ENCODE results near the gene PKP1. TPM values are rescaled to one million over a fixed set of nuclear protein-coding genes. Genes with fewer than 3 reads are reported as not detected.

The PKP1 gene
- polyA plus RNA-seq, 1 donor (not counting 4 experiments of a cell fraction or from before 2014, with no cell fraction given): 169 TPM

DNA sequence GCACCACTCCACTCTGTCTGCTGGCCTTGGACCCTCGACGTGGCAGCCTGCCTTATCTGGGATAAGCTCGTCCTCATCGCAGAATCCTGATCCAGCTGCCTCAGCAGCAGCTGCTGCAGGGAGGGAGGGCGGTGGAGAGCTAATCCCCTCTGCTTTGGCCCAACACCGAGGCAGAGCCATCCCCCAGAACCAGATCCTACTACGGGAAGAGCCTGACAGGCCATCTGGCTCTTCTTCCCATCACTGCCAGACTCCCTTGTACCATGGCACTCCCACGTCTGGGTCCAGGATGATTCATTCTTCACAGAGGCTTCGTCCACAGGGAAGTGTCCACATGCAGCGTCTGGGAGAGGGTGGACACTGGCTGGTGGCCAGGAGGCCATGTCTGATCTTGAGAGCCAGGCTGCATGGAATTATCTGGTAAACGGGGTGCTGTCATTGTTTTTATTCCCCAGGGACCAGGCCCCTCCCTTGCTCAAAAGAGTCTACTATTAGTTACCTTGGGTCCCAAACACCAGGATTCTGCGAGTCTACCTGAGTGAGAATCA is 14.6 kb upstream of the PKP1 start:
- H3K4me2 ChIP-seq (ENCODE audit: control insufficient read depth, extremely low read depth, insufficient read depth, low read depth, low read length): peak overlapping the region; percentile 55

DNA sequence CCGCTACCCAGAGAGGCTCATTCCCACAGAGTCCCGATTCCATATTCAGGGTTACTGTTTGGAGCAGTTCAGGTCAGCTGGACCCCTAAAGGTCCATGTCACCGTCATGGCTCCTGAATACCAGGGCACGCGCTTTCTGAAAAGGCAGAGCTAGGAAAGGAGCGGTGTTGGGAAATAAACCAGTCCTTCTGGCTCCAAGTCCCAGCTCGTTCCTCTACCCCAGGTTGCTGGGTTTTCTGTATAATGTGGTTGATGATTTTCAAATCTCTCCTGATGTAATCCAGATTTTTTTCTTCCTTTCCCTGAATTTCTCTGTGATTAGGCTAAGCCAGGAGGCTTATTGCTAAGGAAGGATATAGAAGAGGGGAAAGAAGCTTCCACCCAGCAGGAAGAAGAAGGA is 14.0 kb upstream of the PKP1 start:
- H3K4me1 ChIP-seq (ENCODE audit: control insufficient read depth, extremely low read depth, insufficient read depth, low read length): peaks cover 50% of the 10 kb centered on the region
- FAIRE-seq: no peak

More for the DNA sequence above, 14.6 kb upstream of the PKP1 start:
- Histone ChIP-seq H3K27ac (ENCODE audit: control insufficient read depth, insufficient read depth, low read length) (peak overlapping the region; percentile 80), H3K4me3 (ENCODE audit: control insufficient read depth in 2 of 3, extremely low read depth in 1 of 3, insufficient read depth in 2 of 3, low read depth in 1 of 3, low read length in 3 of 3) (no peak overlapping the region), H4K20me1 (ENCODE audit: control insufficient read depth, extremely low read depth, insufficient read depth, low read length) (no peaks in the 10 kb centered on the region), H2AFZ (ENCODE audit: control insufficient read depth, low read length) (peak overlapping the region; percentile 47), H3K9ac (ENCODE audit: control insufficient read depth, extremely low read depth, insufficient read depth, low read length) (peak overlapping the region; percentile 57), H3K36me3 (ENCODE audit: control insufficient read depth in 2 of 2, extremely low read depth in 1 of 2, insufficient read depth in 2 of 2, low read length in 2 of 2) (no peaks in the 10 kb centered on the region), H3K79me2 (ENCODE audit: control insufficient read depth, insufficient read depth, low read length) (no peaks in the 10 kb centered on the region), H3K27me3 (ENCODE audit: control insufficient read depth, extremely low read depth, insufficient read depth, low read length) (no peaks in the 10 kb centered on the region), H3K9me3 (ENCODE audit: control insufficient read depth, low read depth, low read length) (no peaks in the 10 kb centered on the region), H3K4me1 (ENCODE audit: control insufficient read depth, extremely low read depth, insufficient read depth, low read length) (peaks cover 50% of the 10 kb centered on the region), H3K9me1 (ENCODE audit: control insufficient read depth, extremely low read depth, insufficient read depth, low read length) (no peaks in the 10 kb centered on the region)
- dilution Hi-C loops (cut with MboI; ENCODE audit: extremely low pct_ligation_motif_present, low sequenced_read_pairs): no loop called here
- no peak for FAIRE-seq
- no peak for DNase-seq (ENCODE audit: low read depth, low spot score)
- TF ChIP-seq EZH2 (IDR thresholded peaks at IDR 0.05; ENCODE audit: low read length): no peak
- TF ChIP-seq, protein P1, sequence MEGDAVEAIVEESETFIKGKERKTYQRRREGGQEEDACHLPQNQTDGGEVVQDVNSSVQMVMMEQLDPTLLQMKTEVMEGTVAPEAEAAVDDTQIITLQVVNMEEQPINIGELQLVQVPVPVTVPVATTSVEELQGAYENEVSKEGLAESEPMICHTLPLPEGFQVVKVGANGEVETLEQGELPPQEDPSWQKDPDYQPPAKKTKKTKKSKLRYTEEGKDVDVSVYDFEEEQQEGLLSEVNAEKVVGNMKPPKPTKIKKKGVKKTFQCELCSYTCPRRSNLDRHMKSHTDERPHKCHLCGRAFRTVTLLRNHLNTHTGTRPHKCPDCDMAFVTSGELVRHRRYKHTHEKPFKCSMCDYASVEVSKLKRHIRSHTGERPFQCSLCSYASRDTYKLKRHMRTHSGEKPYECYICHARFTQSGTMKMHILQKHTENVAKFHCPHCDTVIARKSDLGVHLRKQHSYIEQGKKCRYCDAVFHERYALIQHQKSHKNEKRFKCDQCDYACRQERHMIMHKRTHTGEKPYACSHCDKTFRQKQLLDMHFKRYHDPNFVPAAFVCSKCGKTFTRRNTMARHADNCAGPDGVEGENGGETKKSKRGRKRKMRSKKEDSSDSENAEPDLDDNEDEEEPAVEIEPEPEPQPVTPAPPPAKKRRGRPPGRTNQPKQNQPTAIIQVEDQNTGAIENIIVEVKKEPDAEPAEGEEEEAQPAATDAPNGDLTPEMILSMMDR (optimal IDR thresholded peaks at IDR 0.05 in 1 of 3, IDR thresholded peaks at IDR 0.05 in 1 of 3, conservative IDR thresholded peaks at IDR 0.05 in 1 of 3; ENCODE audit: extremely low read depth in 1 of 3, insufficient read depth in 2 of 3, low read length in 3 of 3): no peak

More for the DNA sequence above, 14.0 kb upstream of the PKP1 start:
- peak overlapping the region; percentile 57 for H3K9ac ChIP-seq (ENCODE audit: control insufficient read depth, extremely low read depth, insufficient read depth, low read length)
- H3K4me2 ChIP-seq (ENCODE audit: control insufficient read depth, extremely low read depth, insufficient read depth, low read depth, low read length): peak overlapping the region; percentile 55
- H3K27me3 ChIP-seq (ENCODE audit: control insufficient read depth, extremely low read depth, insufficient read depth, low read length): no peaks in the 10 kb centered on the region
- H3K9me1 ChIP-seq (ENCODE audit: control insufficient read depth, extremely low read depth, insufficient read depth, low read length): no peaks in the 10 kb centered on the region
- no peaks in the 10 kb centered on the region for H3K9me3 ChIP-seq (ENCODE audit: control insufficient read depth, low read depth, low read length)
- peak overlapping the region; percentile 80 for H3K27ac ChIP-seq (ENCODE audit: control insufficient read depth, insufficient read depth, low read length)
- TF ChIP-seq EZH2 (IDR thresholded peaks at IDR 0.05; ENCODE audit: low read length): no peak
- TF ChIP-seq, protein P1 (optimal IDR thresholded peaks at IDR 0.05 in 1 of 3, IDR thresholded peaks at IDR 0.05 in 1 of 3, conservative IDR thresholded peaks at IDR 0.05 in 1 of 3; ENCODE audit: extremely low read depth in 1 of 3, insufficient read depth in 2 of 3, low read length in 3 of 3): no peak
- no peak for DNase-seq (ENCODE audit: low read depth, low spot score)
- dilution Hi-C loops (cut with MboI; ENCODE audit: extremely low pct_ligation_motif_present, low sequenced_read_pairs): no loop called here
- no peak overlapping the region for H3K4me3 ChIP-seq (ENCODE audit: control insufficient read depth in 2 of 3, extremely low read depth in 1 of 3, insufficient read depth in 2 of 3, low read depth in 1 of 3, low read length in 3 of 3)
- no peaks in the 10 kb centered on the region for H3K79me2 ChIP-seq (ENCODE audit: control insufficient read depth, insufficient read depth, low read length)
- H2AFZ ChIP-seq (ENCODE audit: control insufficient read depth, low read length): peak overlapping the region; percentile 47
- H3K36me3 ChIP-seq (ENCODE audit: control insufficient read depth in 2 of 2, extremely low read depth in 1 of 2, insufficient read depth in 2 of 2, low read length in 2 of 2): no peaks in the 10 kb centered on the region
- H4K20me1 ChIP-seq (ENCODE audit: control insufficient read depth, extremely low read depth, insufficient read depth, low read length): no peaks in the 10 kb centered on the region
